ENCODE data around the gene BDH2. TPM values are rescaled to one million over a fixed set of nuclear protein-coding genes. Genes with fewer than 3 reads are reported as not detected.

Gene BDH2
- 10 to 100 TPM; 27.1 to 35.1 (median 31.2) TPM for total RNA-seq
- long read RNA-seq, donor 1, transcript BDH2-201 (10 exons, 1,126 nt) = major isoform, 20 of 30 reads
- long read RNA-seq, donor 1, partial matches to known transcripts = 0 of 30 reads
- long read RNA-seq, donor 1, other reads (novel, unspliced or antisense) = 4 of 30 reads
- long read RNA-seq, donor 2, transcript BDH2-201 (10 exons, 1,126 nt) = major isoform, 19 of 30 reads
- long read RNA-seq, donor 2, transcript BDH2-204 (9 exons, 2,046 nt) = minor isoform, 6 of 30 reads
- long read RNA-seq, donor 2, partial matches to known transcripts = 1 of 30 reads
- long read RNA-seq, donor 2, other reads (novel, unspliced or antisense) = 4 of 30 reads

DNA sequence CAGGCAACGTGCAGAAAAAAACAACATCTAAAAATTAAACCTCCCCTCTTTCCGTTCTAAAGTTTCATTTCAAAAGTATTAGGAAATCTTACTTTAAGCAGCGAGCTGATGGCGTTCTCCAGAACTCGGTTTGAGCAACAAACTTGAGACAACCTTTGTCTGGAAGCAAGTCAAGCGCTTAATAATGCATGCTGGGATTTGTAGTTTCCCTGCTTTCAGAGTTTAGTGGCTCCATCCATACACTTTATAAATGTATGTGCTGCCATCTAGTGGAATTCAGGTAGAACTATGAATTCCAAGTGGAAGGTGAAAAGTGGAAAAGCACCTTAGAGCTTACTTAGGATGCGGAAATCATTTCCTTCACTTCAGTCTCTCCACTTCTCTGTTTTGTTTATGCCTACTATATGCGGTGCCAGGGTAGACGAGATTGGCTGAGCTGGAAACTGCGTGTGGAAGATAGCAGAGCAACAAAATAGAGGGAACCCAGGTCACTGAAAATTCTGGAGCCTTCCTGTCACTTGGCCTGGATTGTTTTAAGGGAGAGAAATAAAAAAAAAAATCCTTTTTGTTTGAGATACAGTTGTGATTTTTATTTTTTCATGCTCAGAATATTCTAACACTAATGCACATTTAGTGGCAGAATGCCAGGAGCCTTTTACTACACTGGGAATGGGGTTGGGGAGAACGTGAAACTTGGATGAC lies at the start of gene BDH2:
BDH2 (minus strand) TSS at position 144 of the 702 bp plus-strand sequence. CDS start 3,580 bp downstream, outside the sequence.
- ATAC-seq (peak; percentile 99), DNase-seq (peak in 1 of 3 donors; percentile 73)
- H3K4me1 ChIP-seq (ENCODE audit: low read depth) = no peaks in the 10 kb centered on the region
- peak within 1 kb of the TSS; percentile 3 for H3K4me3 ChIP-seq
- intact Hi-C loops (cut with DNase I, micrococcal nuclease) = loop anchor here in 1 of 2 donors (5.0 kb wide), 1 partner anchor 668 kb away; no protein-coding TSS in a partner anchor
- TF ChIP-seq, protein P1, sequence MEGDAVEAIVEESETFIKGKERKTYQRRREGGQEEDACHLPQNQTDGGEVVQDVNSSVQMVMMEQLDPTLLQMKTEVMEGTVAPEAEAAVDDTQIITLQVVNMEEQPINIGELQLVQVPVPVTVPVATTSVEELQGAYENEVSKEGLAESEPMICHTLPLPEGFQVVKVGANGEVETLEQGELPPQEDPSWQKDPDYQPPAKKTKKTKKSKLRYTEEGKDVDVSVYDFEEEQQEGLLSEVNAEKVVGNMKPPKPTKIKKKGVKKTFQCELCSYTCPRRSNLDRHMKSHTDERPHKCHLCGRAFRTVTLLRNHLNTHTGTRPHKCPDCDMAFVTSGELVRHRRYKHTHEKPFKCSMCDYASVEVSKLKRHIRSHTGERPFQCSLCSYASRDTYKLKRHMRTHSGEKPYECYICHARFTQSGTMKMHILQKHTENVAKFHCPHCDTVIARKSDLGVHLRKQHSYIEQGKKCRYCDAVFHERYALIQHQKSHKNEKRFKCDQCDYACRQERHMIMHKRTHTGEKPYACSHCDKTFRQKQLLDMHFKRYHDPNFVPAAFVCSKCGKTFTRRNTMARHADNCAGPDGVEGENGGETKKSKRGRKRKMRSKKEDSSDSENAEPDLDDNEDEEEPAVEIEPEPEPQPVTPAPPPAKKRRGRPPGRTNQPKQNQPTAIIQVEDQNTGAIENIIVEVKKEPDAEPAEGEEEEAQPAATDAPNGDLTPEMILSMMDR (IDR thresholded peaks at IDR 0.05) = peak; percentile 28
- no peaks in the 10 kb centered on the region for H3K9me3 ChIP-seq
- H3K36me3 ChIP-seq (ENCODE audit: low read depth) = no peaks in the 10 kb centered on the region

DNA sequence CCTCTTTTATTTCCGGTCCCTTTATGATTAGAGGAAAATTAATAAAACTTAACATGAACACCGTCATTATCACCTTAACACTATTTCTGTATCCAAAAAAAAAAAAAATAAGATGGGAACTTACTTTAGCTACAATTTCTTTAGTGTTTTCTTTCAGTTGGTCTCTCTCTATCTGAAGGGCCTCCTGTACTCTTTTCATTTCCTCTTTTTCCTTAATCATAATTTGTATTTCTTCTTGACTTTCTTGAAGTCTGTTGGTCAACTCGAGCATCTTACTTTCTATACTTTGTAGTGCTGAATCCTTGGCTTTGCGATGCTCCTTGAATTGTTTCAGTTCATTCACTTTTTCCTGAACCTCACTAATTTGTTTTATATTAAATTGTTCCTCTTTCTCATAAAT lies 45.3 kb upstream of the BDH2 start:
- ATAC-seq = no peak

DNA sequence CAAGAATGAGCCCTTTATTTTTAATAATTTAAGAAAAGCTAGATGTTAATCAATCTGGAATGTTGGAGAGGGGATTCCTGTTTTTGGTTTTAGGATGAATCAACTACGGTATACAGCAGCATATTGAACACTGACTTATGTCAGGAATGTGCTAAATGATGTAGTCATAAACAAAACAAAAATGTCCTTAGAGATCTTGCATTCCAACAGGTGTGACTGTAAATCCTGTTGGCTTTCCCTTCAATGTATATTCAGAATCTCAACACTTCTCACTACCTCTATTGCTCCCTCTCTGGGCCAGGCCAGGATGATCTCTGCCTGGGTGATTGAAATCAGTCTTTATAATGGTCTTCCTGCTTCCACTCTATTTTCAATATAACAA lies 37.8 kb upstream of the BDH2 start:
- H3K4me1 ChIP-seq (ENCODE audit: low read depth) = no peaks in the 10 kb centered on the region
- no peak overlapping the region for H3K4me3 ChIP-seq
- TF ChIP-seq, protein P1 (IDR thresholded peaks at IDR 0.05) = no peak
- ATAC-seq (no peak), DNase-seq (no peak)
- H3K9me3 ChIP-seq = no peaks in the 10 kb centered on the region
- H3K36me3 ChIP-seq (ENCODE audit: low read depth) = no peaks in the 10 kb centered on the region
- intact Hi-C loops (cut with DNase I, micrococcal nuclease) = no loop called here

More for the DNA sequence above, 45.3 kb upstream of the BDH2 start:
- H3K36me3 ChIP-seq (ENCODE audit: low read depth) = no peaks in the 10 kb centered on the region
- DNase-seq = no peak
- TF ChIP-seq, protein P1 (IDR thresholded peaks at IDR 0.05) = no peak
- intact Hi-C loops (cut with DNase I, micrococcal nuclease) = no loop called here
- no peak overlapping the region for H3K4me3 ChIP-seq
- H3K9me3 ChIP-seq = no peaks in the 10 kb centered on the region
- no peaks in the 10 kb centered on the region for H3K4me1 ChIP-seq (ENCODE audit: low read depth)

GRCh38 chr4:103136671-103137445 lies 37.2 kb upstream of the BDH2 start:
- peak in 1 of 3 donors; percentile 17 for DNase-seq
- ATAC-seq = peak; percentile 97
- Histone ChIP-seq H3K36me3 (ENCODE audit: low read depth) (no peaks in the 10 kb centered on the region), H3K4me3 (no peak overlapping the region), H3K9me3 (no peaks in the 10 kb centered on the region), H3K4me1 (ENCODE audit: low read depth) (no peaks in the 10 kb centered on the region)
- intact Hi-C loops (cut with DNase I, micrococcal nuclease) = no loop called here
- TF ChIP-seq, protein P1 (IDR thresholded peaks at IDR 0.05) = no peak

GRCh38 chr4:103129174-103129573 lies 29.5 kb upstream of the BDH2 start:
- no peaks in the 10 kb centered on the region for H3K36me3 ChIP-seq (ENCODE audit: low read depth)
- intact Hi-C loops (cut with DNase I, micrococcal nuclease) = no loop called here
- H3K4me3 ChIP-seq = no peak overlapping the region
- TF ChIP-seq, protein P1 (IDR thresholded peaks at IDR 0.05) = no peak
- no peak for ATAC-seq
- H3K9me3 ChIP-seq = no peaks in the 10 kb centered on the region
- no peak for DNase-seq
- H3K4me1 ChIP-seq (ENCODE audit: low read depth) = no peaks in the 10 kb centered on the region

Data from mucosa of descending colon (tissue), 3 donors.